ENCODE measurements around the gene SMYD3.
"Not testable (repeated sequence)": the region's sequence is repeated elsewhere in the genome, so short reads cannot be mapped to it uniquely, and the experiment has no call there.

The SMYD3 gene

GRCh38 chr1:245771511-245772281, 735.4 kb downstream of the SMYD3 start:
- DNase-seq (ENCODE audit: low read depth in 2 of 2): no peak

GRCh38 chr1:245770156-245770555, 736.9 kb downstream of the SMYD3 start:
- no peak for DNase-seq (ENCODE audit: low read depth in 2 of 2)

- DNase-seq (ENCODE audit: low read depth in 2 of 2): no peak
Measured at GRCh38 chr1:245768596-245768995, 738.5 kb downstream of the SMYD3 start.

- no peak for DNase-seq (ENCODE audit: low read depth in 2 of 2)
Measured at GRCh38 chr1:245765230-245766000, 741.7 kb downstream of the SMYD3 start.

GRCh38 chr1:245763873-245764331, 743.2 kb downstream of the SMYD3 start:
- no peak for DNase-seq (ENCODE audit: low read depth in 2 of 2)

GRCh38 chr1:245762396-245762910, 744.6 kb downstream of the SMYD3 start:
- DNase-seq (ENCODE audit: low read depth in 2 of 2): no peak

GRCh38 chr1:245760301-245760700, 746.8 kb downstream of the SMYD3 start:
- no peak for DNase-seq (ENCODE audit: low read depth in 2 of 2)

GRCh38 chr1:245754463-245754961, 752.6 kb downstream of the SMYD3 start:
- no peak for DNase-seq (ENCODE audit: low read depth in 2 of 2)

- no peak for DNase-seq (ENCODE audit: low read depth in 2 of 2)
Measured at GRCh38 chr1:245753807-245754206, 753.3 kb downstream of the SMYD3 start.

- no peak for DNase-seq (ENCODE audit: low read depth in 2 of 2)
Measured at GRCh38 chr1:245752561-245752960, 754.5 kb downstream of the SMYD3 start.

- no peak for DNase-seq (ENCODE audit: low read depth in 2 of 2)
Measured at GRCh38 chr1:245751726-245752470, 755.2 kb downstream of the SMYD3 start.

- DNase-seq (ENCODE audit: low read depth in 2 of 2): no peak
Measured at GRCh38 chr1:245751116-245751515, 756.0 kb downstream of the SMYD3 start.

- no peak for DNase-seq (ENCODE audit: low read depth in 2 of 2)
Measured at GRCh38 chr1:245750261-245750660, 756.8 kb downstream of the SMYD3 start.

- DNase-seq (ENCODE audit: low read depth in 2 of 2): no peak
Measured at GRCh38 chr1:245749053-245749452, 758.0 kb downstream of the SMYD3 start.

- DNase-seq (ENCODE audit: low read depth in 2 of 2): no peak
Measured at GRCh38 chr1:245748646-245749045, 758.4 kb downstream of the SMYD3 start.

GRCh38 chr1:245748240-245748639, 758.8 kb downstream of the SMYD3 start:
- no peak for DNase-seq (ENCODE audit: low read depth in 2 of 2)

GRCh38 chr1:245742896-245743295, 764.2 kb downstream of the SMYD3 start:
- no peak for DNase-seq (ENCODE audit: low read depth in 2 of 2)

- DNase-seq (ENCODE audit: low read depth in 2 of 2): not testable (repeated sequence)
Measured at GRCh38 chr1:245740336-245740735, 766.7 kb downstream of the SMYD3 start.

- no peak for DNase-seq (ENCODE audit: low read depth in 2 of 2)
Measured at GRCh38 chr1:245730801-245731200, 776.3 kb downstream of the SMYD3 start.

- not testable (repeated sequence) for DNase-seq (ENCODE audit: low read depth in 2 of 2)
Measured at GRCh38 chr1:245728035-245728434, 779.0 kb downstream of the SMYD3 start.

- DNase-seq (ENCODE audit: low read depth in 2 of 2): no peak
Measured at GRCh38 chr1:245721488-245721887, 785.6 kb downstream of the SMYD3 start.

GRCh38 chr1:245718951-245719350, 788.1 kb downstream of the SMYD3 start:
- no peak for DNase-seq (ENCODE audit: low read depth in 2 of 2)
